Erythroblast (primary cell): ENCODE results near the gene QRFPR.

ENCODE experiments used
- GATA1 ChIP-seq: IDR thresholded peaks from 2 replicates; pipeline ENCODE4 v1.6.1; 2011; ENCODE audit warnings: low read depth, mild to moderate bottlenecking, control low read depth, low read length, moderate library complexity
- POLR2A ChIP-seq: IDR thresholded peaks from 2 replicates; pipeline ENCODE4 v1.6.1; 2011; ENCODE audit warnings: mild to moderate bottlenecking, low read length

GRCh38 chr4:121316091-121316490, 64.7 kb downstream of the QRFPR start:
- no peak for TF ChIP-seq POLR2A
- TF ChIP-seq GATA1: no peak
